Mucosa of stomach (tissue), 1 donor: Measurements from ENCODE around the gene NAPSA.
"Not testable (repeated sequence)": the region's sequence is repeated elsewhere in the genome, so short reads cannot be mapped to it uniquely, and the experiment has no call there.

ENCODE experiments used
- H3K27me3 ChIP-seq: one replicate; pipeline ENCODE4 v1.7.0; 2013; ENCODE audit warnings: mild to moderate bottlenecking, low read length; ENCODE audit not compliant: control insufficient read depth, insufficient read depth
- H3K36me3 ChIP-seq: one replicate; pipeline ENCODE4 v1.7.0; 2013; ENCODE audit warnings: low read length; ENCODE audit not compliant: control insufficient read depth, insufficient read depth
- H3K4me1 ChIP-seq: one replicate; pipeline ENCODE4 v1.7.0; 2013; ENCODE audit warnings: mild to moderate bottlenecking, low read length; ENCODE audit not compliant: control insufficient read depth, insufficient read depth
- H3K4me3 ChIP-seq: one replicate; pipeline ENCODE4 v1.7.0; 2013; ENCODE audit warnings: low read length
- H3K9ac ChIP-seq: one replicate; pipeline ENCODE4 v1.7.0; 2013; ENCODE audit warnings: mild to moderate bottlenecking, low read length, moderate library complexity
- H3K9me3 ChIP-seq: one replicate; pipeline ENCODE4 v1.7.0; 2013; ENCODE audit warnings: mild to moderate bottlenecking, low read length, moderate library complexity; ENCODE audit not compliant: control insufficient read depth
- donor health status: Pancreatic carcinoma.

The NAPSA gene

GRCh38 chr19:50330365-50331078 is 34.9 kb downstream of the NAPSA start:
- Histone ChIP-seq H3K27me3 (peaks cover 79% of the 10 kb centered on the region), H3K9me3 (no peaks in the 10 kb centered on the region)

GRCh38 chr19:50329926-50330294 is 35.5 kb downstream of the NAPSA start:
- peaks cover 85% of the 10 kb centered on the region for H3K27me3 ChIP-seq
- not testable (repeated sequence) for H3K9ac ChIP-seq, H3K9me3 ChIP-seq, H3K4me3 ChIP-seq, H3K36me3 ChIP-seq
- peaks cover 27% of the 10 kb centered on the region for H3K4me1 ChIP-seq

More at GRCh38 chr19:50330365-50331078, 34.9 kb downstream of the NAPSA start:
- Histone ChIP-seq H3K4me1 (peaks cover 27% of the 10 kb centered on the region), H3K4me3 (no peak overlapping the region), H3K36me3 (no peaks in the 10 kb centered on the region), H3K9ac (no peak overlapping the region)

GRCh38 chr19:50329146-50329925 is 36.1 kb downstream of the NAPSA start, which contains the start of gene KCNC3:
TSS of gene KCNC3 (minus strand) at chr19:50329377. CDS start at chr19:50329082, 295 bp downstream.
- Histone ChIP-seq H3K27me3 (peaks cover 84% of the 10 kb centered on the region), H3K9ac (no peak within 1 kb of the TSS), H3K9me3 (no peaks in the 10 kb centered on the region), H3K36me3 (no peaks in the 10 kb centered on the region), H3K4me3 (no peak within 1 kb of the TSS), H3K4me1 (peaks cover 27% of the 10 kb centered on the region)

GRCh38 chr19:50328873-50329145 is 36.6 kb downstream of the NAPSA start:
- H3K36me3 ChIP-seq = no peaks in the 10 kb centered on the region
- H3K9ac ChIP-seq = no peak overlapping the region
- peaks cover 22% of the 10 kb centered on the region for H3K4me1 ChIP-seq
- no peaks in the 10 kb centered on the region for H3K9me3 ChIP-seq
- H3K4me3 ChIP-seq = no peak overlapping the region
- peaks cover 79% of the 10 kb centered on the region for H3K27me3 ChIP-seq

GRCh38 chr19:50328224-50328872 is 37.1 kb downstream of the NAPSA start:
- Histone ChIP-seq H3K27me3 (peaks cover 76% of the 10 kb centered on the region), H3K4me1 (peaks cover 18% of the 10 kb centered on the region), H3K9ac (no peak overlapping the region), H3K36me3 (no peaks in the 10 kb centered on the region), H3K9me3 (no peaks in the 10 kb centered on the region), H3K4me3 (no peak overlapping the region)

- Histone ChIP-seq H3K9ac (no peak overlapping the region), H3K27me3 (peaks cover 69% of the 10 kb centered on the region), H3K36me3 (no peaks in the 10 kb centered on the region), H3K4me1 (peaks cover 14% of the 10 kb centered on the region), H3K4me3 (no peak overlapping the region), H3K9me3 (no peaks in the 10 kb centered on the region)
Measured at GRCh38 chr19:50327461-50328223, 37.8 kb downstream of the NAPSA start.

GRCh38 chr19:50327013-50327412 is 38.4 kb downstream of the NAPSA start:
- H3K36me3 ChIP-seq = no peaks in the 10 kb centered on the region
- H3K27me3 ChIP-seq = peaks cover 63% of the 10 kb centered on the region
- H3K9me3 ChIP-seq = no peaks in the 10 kb centered on the region
- H3K4me1 ChIP-seq = peaks cover 14% of the 10 kb centered on the region
- no peak overlapping the region for H3K9ac ChIP-seq
- no peak overlapping the region for H3K4me3 ChIP-seq

- Histone ChIP-seq H3K4me3 (no peak overlapping the region), H3K9me3 (no peaks in the 10 kb centered on the region), H3K4me1 (peaks cover 14% of the 10 kb centered on the region), H3K36me3 (no peaks in the 10 kb centered on the region), H3K27me3 (peaks cover 55% of the 10 kb centered on the region), H3K9ac (no peak overlapping the region)
Measured at GRCh38 chr19:50326101-50326664, 39.3 kb downstream of the NAPSA start.

GRCh38 chr19:50325310-50326100 is 39.9 kb downstream of the NAPSA start:
- H3K36me3 ChIP-seq = no peaks in the 10 kb centered on the region
- H3K4me3 ChIP-seq = no peak overlapping the region
- no peaks in the 10 kb centered on the region for H3K9me3 ChIP-seq
- no peak overlapping the region for H3K9ac ChIP-seq
- H3K4me1 ChIP-seq = peaks cover 10% of the 10 kb centered on the region
- peaks cover 48% of the 10 kb centered on the region for H3K27me3 ChIP-seq

GRCh38 chr19:50324331-50324730 is 41.1 kb downstream of the NAPSA start:
- H3K27me3 ChIP-seq = peaks cover 36% of the 10 kb centered on the region
- H3K4me1 ChIP-seq = peaks cover 4% of the 10 kb centered on the region
- H3K9ac ChIP-seq = no peak overlapping the region

GRCh38 chr19:50323782-50324133 is 41.7 kb downstream of the NAPSA start:
- H3K4me1 ChIP-seq = peaks cover 4% of the 10 kb centered on the region
- H3K27me3 ChIP-seq = peaks cover 34% of the 10 kb centered on the region
- H3K36me3 ChIP-seq = no peaks in the 10 kb centered on the region
- H3K9ac ChIP-seq = no peak overlapping the region
- H3K9me3 ChIP-seq = no peaks in the 10 kb centered on the region
- H3K4me3 ChIP-seq = no peak overlapping the region

More at GRCh38 chr19:50324331-50324730, 41.1 kb downstream of the NAPSA start:
- Histone ChIP-seq H3K36me3 (no peaks in the 10 kb centered on the region), H3K9me3 (no peaks in the 10 kb centered on the region), H3K4me3 (no peak overlapping the region)
